Progenitor cell of endocrine pancreas (in vitro differentiated cells): ENCODE measurements around the gene UBASH3A. TPM values are rescaled to one million over a fixed set of nuclear protein-coding genes. Genes with fewer than 3 reads are reported as not detected.

ENCODE experiments used
- DNase-seq: peaks from one replicate; pipeline ENCODE4 v3.0.0; 2021; ENCODE audit warnings: low spot score; ENCODE audit not compliant: unreplicated experiment
- H3K27ac Mint-ChIP-seq: 2 replicates; pipeline ENCODE4 v1.8.0; 2021; ENCODE audit warnings: mild to moderate bottlenecking, moderate library complexity, mixed read lengths
- H3K27me3 Mint-ChIP-seq: 2 replicates; pipeline ENCODE4 v1.8.0; 2021; ENCODE audit warnings: mixed read lengths
- H3K36me3 Mint-ChIP-seq: 2 replicates; pipeline ENCODE4 v1.8.0; 2022; ENCODE audit warnings: mixed read lengths; ENCODE audit not compliant: insufficient read depth
- H3K4me1 Mint-ChIP-seq: 2 replicates; pipeline ENCODE4 v1.8.0; 2021; ENCODE audit warnings: low read depth, mixed read lengths
- H3K4me3 Mint-ChIP-seq: 2 replicates; pipeline ENCODE4 v1.8.0; 2021; ENCODE audit warnings: low read depth, mild to moderate bottlenecking, moderate library complexity, mixed read lengths
- H3K9me3 Mint-ChIP-seq: 2 replicates; pipeline ENCODE4 v1.8.0; 2021; ENCODE audit warnings: low read depth, mixed read lengths
- CTCF ChIP-seq: fragments of 200-600 bp; sonication (generic); IDR thresholded peaks from one replicate; pipeline ENCODE4 v1.5.0; 2021; ENCODE audit warnings: antibody characterized with exemption, mild to moderate bottlenecking; ENCODE audit not compliant: unreplicated experiment
- total RNA-seq: library from RNA; stranded (reverse); gene quantifications from 2 replicates; pipeline ENCODE4 v1.2.1, GENCODE V29; 2021

The UBASH3A gene
- total RNA-seq, 1 donor from 2014 or later: not detected

- Mint-ChIP-seq H3K36me3 (no peaks in the 10 kb centered on the region), H3K9me3 (no peaks in the 10 kb centered on the region), H3K4me1 (peaks cover 7% of the 10 kb centered on the region), H3K4me3 (no peak overlapping the region), H3K27ac (no peak overlapping the region), H3K27me3 (no peaks in the 10 kb centered on the region)
- DNase-seq: no peak
- no peak for TF ChIP-seq CTCF
Observed at GRCh38 chr21:42448686-42449085, 45.0 kb downstream of the UBASH3A start.

- no peak for TF ChIP-seq CTCF
- no peak for DNase-seq
- no peak overlapping the region for H3K27ac Mint-ChIP-seq
- no peaks in the 10 kb centered on the region for H3K9me3 Mint-ChIP-seq
- no peaks in the 10 kb centered on the region for H3K36me3 Mint-ChIP-seq
- no peak overlapping the region for H3K4me3 Mint-ChIP-seq
- H3K27me3 Mint-ChIP-seq: no peaks in the 10 kb centered on the region
- H3K4me1 Mint-ChIP-seq: peaks cover 25% of the 10 kb centered on the region
Observed at GRCh38 chr21:42451941-42452340, 48.2 kb downstream of the UBASH3A start.

GRCh38 chr21:42452401-42453223 is 48.9 kb downstream of the UBASH3A start:
- H3K4me3 Mint-ChIP-seq: no peak overlapping the region
- DNase-seq: no peak
- peak overlapping the region; percentile 51 for H3K27ac Mint-ChIP-seq
- H3K9me3 Mint-ChIP-seq: peaks cover 3% of the 10 kb centered on the region
- H3K36me3 Mint-ChIP-seq: no peaks in the 10 kb centered on the region
- H3K27me3 Mint-ChIP-seq: no peaks in the 10 kb centered on the region
- peaks cover 28% of the 10 kb centered on the region for H3K4me1 Mint-ChIP-seq
- TF ChIP-seq CTCF: no peak

GRCh38 chr21:42453224-42453985 is 49.7 kb downstream of the UBASH3A start:
- Mint-ChIP-seq H3K27ac (peak overlapping the region; percentile 51), H3K4me3 (no peak overlapping the region), H3K36me3 (no peaks in the 10 kb centered on the region), H3K27me3 (no peaks in the 10 kb centered on the region), H3K9me3 (peaks cover 3% of the 10 kb centered on the region), H3K4me1 (peaks cover 31% of the 10 kb centered on the region)
- no peak for TF ChIP-seq CTCF
- DNase-seq: no peak

GRCh38 chr21:42453986-42454570 is 50.4 kb downstream of the UBASH3A start:
- no peak for TF ChIP-seq CTCF
- DNase-seq: no peak
- Mint-ChIP-seq H3K4me1 (peaks cover 37% of the 10 kb centered on the region), H3K27me3 (no peaks in the 10 kb centered on the region), H3K4me3 (no peak overlapping the region), H3K36me3 (no peaks in the 10 kb centered on the region), H3K9me3 (peaks cover 3% of the 10 kb centered on the region), H3K27ac (no peak overlapping the region)
